HEK293 (cell line): ENCODE measurements around the gene DRC7.

Source experiments
- KLF10 ChIP-seq: fragments of 450-650 bp; IDR thresholded peaks from 2 replicates; pipeline ENCODE4 v1.5.1; 2018; ENCODE audit warnings: missing biosample characterization, mild to moderate bottlenecking, missing genetic modification characterization
- KLF16 ChIP-seq: fragments of 450-650 bp; formaldehyde crosslinking; IDR thresholded peaks from 2 replicates; pipeline ENCODE4 v1.5.1; 2017; ENCODE audit warnings: missing biosample characterization, missing genetic modification characterization
- KLF7 ChIP-seq: fragments of 450-650 bp; formaldehyde crosslinking; IDR thresholded peaks from 2 replicates; pipeline ENCODE4 v1.5.1; 2016; ENCODE audit warnings: missing biosample characterization, missing genetic modification characterization, borderline replicate concordance
- OSR2 ChIP-seq: fragments of 450-650 bp; formaldehyde crosslinking; IDR thresholded peaks from 2 replicates; pipeline ENCODE4 v1.5.1; 2016; ENCODE audit warnings: missing biosample characterization, missing genetic modification characterization
- OVOL3 ChIP-seq: fragments of 450-650 bp; formaldehyde crosslinking; IDR thresholded peaks from 2 replicates; pipeline ENCODE4 v1.5.1; 2016; ENCODE audit warnings: missing biosample characterization, missing genetic modification characterization
- PRDM1 ChIP-seq: fragments of 450-650 bp; formaldehyde crosslinking; IDR thresholded peaks from 2 replicates; pipeline ENCODE4; 2016; ENCODE audit warnings: missing biosample characterization, missing genetic modification characterization
- SCRT2 ChIP-seq: fragments of 450-650 bp; formaldehyde crosslinking; IDR thresholded peaks from 2 replicates; pipeline ENCODE4 v1.5.1; 2016; ENCODE audit warnings: missing biosample characterization, missing genetic modification characterization
- SP7 ChIP-seq: fragments of 450-650 bp; formaldehyde crosslinking; IDR thresholded peaks from 2 replicates; pipeline ENCODE4 v1.5.1; 2016; ENCODE audit warnings: missing biosample characterization, missing genetic modification characterization
- ZBTB17 ChIP-seq: fragments of 450-650 bp; formaldehyde crosslinking; IDR thresholded peaks from 2 replicates; pipeline ENCODE4 v1.5.1; 2016; ENCODE audit warnings: missing biosample characterization, missing genetic modification characterization
- ZBTB20 ChIP-seq: fragments of 450-650 bp; formaldehyde crosslinking; IDR thresholded peaks from 2 replicates; pipeline ENCODE4 v1.5.1; 2016; ENCODE audit warnings: missing biosample characterization, missing genetic modification characterization
- ZBTB21 ChIP-seq: fragments of 450-650 bp; formaldehyde crosslinking; IDR thresholded peaks from 2 replicates; pipeline ENCODE4 v1.5.1; 2017; ENCODE audit warnings: missing biosample characterization, missing genetic modification characterization
- ZNF133 ChIP-seq: fragments of 450-650 bp; formaldehyde crosslinking; IDR thresholded peaks from 2 replicates; pipeline ENCODE4 v1.5.1; 2016; ENCODE audit warnings: missing biosample characterization, missing genetic modification characterization
- ZNF24 ChIP-seq: fragments of 450-650 bp; formaldehyde crosslinking; IDR thresholded peaks from 2 replicates; pipeline ENCODE4 v1.5.1; 2016; ENCODE audit warnings: missing biosample characterization, missing genetic modification characterization
- ZNF335 ChIP-seq: fragments of 450-650 bp; formaldehyde crosslinking; conservative IDR thresholded peaks from 2 replicates; pipeline ENCODE4 v1.5.1; 2016; ENCODE audit warnings: missing biosample characterization, missing genetic modification characterization
- ZNF48 ChIP-seq: fragments of 450-650 bp; formaldehyde crosslinking; IDR thresholded peaks from 2 replicates; pipeline ENCODE4 v1.5.1; 2016; ENCODE audit warnings: missing biosample characterization, missing genetic modification characterization
- ZNF501 ChIP-seq: fragments of 450-650 bp; formaldehyde crosslinking; IDR thresholded peaks from 2 replicates; pipeline ENCODE4 v1.5.1; 2016; ENCODE audit warnings: missing biosample characterization, missing genetic modification characterization
- ZNF600 ChIP-seq: fragments of 450-650 bp; formaldehyde crosslinking; IDR thresholded peaks from 2 replicates; pipeline ENCODE4 v1.5.1; 2016; ENCODE audit warnings: missing biosample characterization, missing genetic modification characterization
- ZNF629 ChIP-seq: fragments of 450-650 bp; formaldehyde crosslinking; IDR thresholded peaks from 2 replicates; pipeline ENCODE4 v1.5.1; 2017; ENCODE audit warnings: missing biosample characterization, missing genetic modification characterization
- ZNF660 ChIP-seq: fragments of 450-650 bp; IDR thresholded peaks from 2 replicates; pipeline ENCODE4 v1.5.1; 2018; ENCODE audit warnings: missing biosample characterization, mild to moderate bottlenecking, missing genetic modification characterization
- ZNF664 ChIP-seq: fragments of 450-650 bp; formaldehyde crosslinking; IDR thresholded peaks from 2 replicates; pipeline ENCODE4 v1.5.1; 2016; ENCODE audit warnings: missing biosample characterization, missing genetic modification characterization
- TF ChIP-seq, protein P1 (sequence below): fragments of 450-650 bp; formaldehyde crosslinking; IDR thresholded peaks from 2 replicates; pipeline ENCODE4 v1.5.1; 2016; ENCODE audit warnings: missing biosample characterization, missing genetic modification characterization, borderline replicate concordance
- TF ChIP-seq, protein P2 (sequence below): fragments of 450-650 bp; formaldehyde crosslinking; IDR thresholded peaks from 2 replicates; pipeline ENCODE4 v1.5.1; 2017; ENCODE audit warnings: missing biosample characterization, missing genetic modification characterization
- TF ChIP-seq, protein P3 (sequence below): fragments of 450-650 bp; formaldehyde crosslinking; IDR thresholded peaks from 2 replicates; pipeline ENCODE4 v1.5.1; 2016; ENCODE audit warnings: missing biosample characterization, missing genetic modification characterization, low read depth
- TF ChIP-seq, protein P4 (sequence below): fragments of 450-650 bp; formaldehyde crosslinking; IDR thresholded peaks from 2 replicates; pipeline ENCODE4 v1.5.1; 2016; ENCODE audit warnings: missing biosample characterization, missing genetic modification characterization
- TF ChIP-seq, protein P5 (sequence below): fragments of 450-650 bp; formaldehyde crosslinking; IDR thresholded peaks from 2 replicates; pipeline ENCODE4 v1.5.1; 2016; ENCODE audit warnings: missing biosample characterization, missing genetic modification characterization
- TF ChIP-seq, protein P6 (sequence below): fragments of 450-650 bp; formaldehyde crosslinking; IDR thresholded peaks from 2 replicates; pipeline ENCODE4 v1.5.1; 2016; ENCODE audit warnings: missing biosample characterization, missing genetic modification characterization

DRC7 gene

DNA sequence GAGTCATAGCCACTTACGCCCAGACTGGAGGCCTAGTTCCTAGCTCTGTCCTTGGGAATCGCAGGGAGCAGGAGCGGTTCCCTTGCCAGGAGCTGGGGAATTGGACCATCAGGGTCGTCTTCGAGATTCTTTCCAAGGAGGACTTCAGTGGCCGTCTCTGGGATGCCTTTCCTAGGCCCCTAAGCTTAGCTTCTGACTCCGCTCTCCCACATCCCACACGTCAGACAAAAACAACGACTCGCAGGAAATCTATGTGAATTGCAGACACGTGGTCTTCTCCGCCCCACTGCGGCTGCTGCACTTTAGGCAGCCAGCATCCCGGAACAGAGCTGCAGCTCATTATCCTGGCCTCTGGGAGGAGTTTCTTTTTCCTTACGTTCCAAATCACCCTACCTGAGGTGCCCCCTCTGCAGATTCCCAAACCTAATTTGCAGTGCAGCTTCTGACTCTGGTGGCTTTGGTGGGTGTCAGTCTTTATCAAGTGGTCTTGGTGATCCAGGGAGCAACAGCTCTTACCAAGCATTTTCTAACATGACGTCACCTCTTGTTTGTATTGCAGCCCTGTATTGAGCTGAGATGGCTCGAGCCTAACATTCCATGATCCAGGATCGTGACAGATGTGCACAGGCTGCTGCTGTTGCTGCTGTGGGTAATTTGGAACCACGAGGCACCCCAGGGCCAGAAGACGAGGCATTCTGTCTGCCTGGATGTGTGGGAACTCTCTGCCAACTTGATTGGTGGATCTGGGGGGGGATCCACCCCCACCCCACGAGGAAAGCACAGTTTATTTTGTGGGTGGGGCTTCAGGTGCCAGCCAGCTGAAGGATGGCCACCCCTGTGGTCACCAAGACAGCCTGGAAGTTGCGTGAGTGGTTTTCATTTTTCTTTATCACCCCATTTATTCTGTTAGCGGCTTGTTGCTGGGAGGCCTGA lies 42.1 kb downstream of the DRC7 start (continued):
- TF ChIP-seq, protein P1, sequence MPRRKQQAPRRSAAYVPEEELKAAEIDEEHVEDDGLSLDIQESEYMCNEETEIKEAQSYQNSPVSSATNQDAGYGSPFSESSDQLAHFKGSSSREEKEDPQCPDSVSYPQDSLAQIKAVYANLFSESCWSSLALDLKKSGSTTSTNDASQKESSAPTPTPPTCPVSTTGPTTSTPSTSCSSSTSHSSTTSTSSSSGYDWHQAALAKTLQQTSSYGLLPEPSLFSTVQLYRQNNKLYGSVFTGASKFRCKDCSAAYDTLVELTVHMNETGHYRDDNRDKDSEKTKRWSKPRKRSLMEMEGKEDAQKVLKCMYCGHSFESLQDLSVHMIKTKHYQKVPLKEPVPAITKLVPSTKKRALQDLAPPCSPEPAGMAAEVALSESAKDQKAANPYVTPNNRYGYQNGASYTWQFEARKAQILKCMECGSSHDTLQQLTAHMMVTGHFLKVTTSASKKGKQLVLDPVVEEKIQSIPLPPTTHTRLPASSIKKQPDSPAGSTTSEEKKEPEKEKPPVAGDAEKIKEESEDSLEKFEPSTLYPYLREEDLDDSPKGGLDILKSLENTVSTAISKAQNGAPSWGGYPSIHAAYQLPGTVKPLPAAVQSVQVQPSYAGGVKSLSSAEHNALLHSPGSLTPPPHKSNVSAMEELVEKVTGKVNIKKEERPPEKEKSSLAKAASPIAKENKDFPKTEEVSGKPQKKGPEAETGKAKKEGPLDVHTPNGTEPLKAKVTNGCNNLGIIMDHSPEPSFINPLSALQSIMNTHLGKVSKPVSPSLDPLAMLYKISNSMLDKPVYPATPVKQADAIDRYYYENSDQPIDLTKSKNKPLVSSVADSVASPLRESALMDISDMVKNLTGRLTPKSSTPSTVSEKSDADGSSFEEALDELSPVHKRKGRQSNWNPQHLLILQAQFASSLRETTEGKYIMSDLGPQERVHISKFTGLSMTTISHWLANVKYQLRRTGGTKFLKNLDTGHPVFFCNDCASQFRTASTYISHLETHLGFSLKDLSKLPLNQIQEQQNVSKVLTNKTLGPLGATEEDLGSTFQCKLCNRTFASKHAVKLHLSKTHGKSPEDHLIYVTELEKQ (tag by site-specific recombination), result 0 out of 2 replicates have a peak, but pooled peaks have one; percentile 32
- TF ChIP-seq ZNF660 (peak; percentile 67; the same call in 1 of the 2 replicates), ZNF501 (tag by site-specific recombination) (no peak), OVOL3 (tag by site-specific recombination) (no peak), SCRT2 (tag by site-specific recombination) (peak; percentile 93), SP7 (peak; percentile 55), PRDM1 (no peak), ZNF48 (no peak), ZBTB17 (tag by site-specific recombination) (peak; percentile 84), ZNF335 (tag by site-specific recombination) (peak; percentile 55), ZNF629 (tag by site-specific recombination) (peak; percentile 92), ZNF24 (peak; percentile 49), OSR2 (tag by site-specific recombination) (no peak), KLF16 (0 out of 2 replicates have a peak, but pooled peaks have one; percentile 18), KLF7 (tag by site-specific recombination) (0 out of 2 replicates have a peak, but pooled peaks have one; percentile 12), ZNF600 (tag by site-specific recombination) (peak; percentile 50), ZBTB21 (peak; percentile 93), ZNF133 (tag by site-specific recombination) (no peak), KLF10 (tag by site-specific recombination) (peak; percentile 30; the same call in 1 of the 2 replicates), ZNF664 (tag by site-specific recombination) (no peak), ZBTB20 (tag by site-specific recombination) (0 out of 2 replicates have a peak, but pooled peaks have one; percentile 32)
- TF ChIP-seq, protein P2, sequence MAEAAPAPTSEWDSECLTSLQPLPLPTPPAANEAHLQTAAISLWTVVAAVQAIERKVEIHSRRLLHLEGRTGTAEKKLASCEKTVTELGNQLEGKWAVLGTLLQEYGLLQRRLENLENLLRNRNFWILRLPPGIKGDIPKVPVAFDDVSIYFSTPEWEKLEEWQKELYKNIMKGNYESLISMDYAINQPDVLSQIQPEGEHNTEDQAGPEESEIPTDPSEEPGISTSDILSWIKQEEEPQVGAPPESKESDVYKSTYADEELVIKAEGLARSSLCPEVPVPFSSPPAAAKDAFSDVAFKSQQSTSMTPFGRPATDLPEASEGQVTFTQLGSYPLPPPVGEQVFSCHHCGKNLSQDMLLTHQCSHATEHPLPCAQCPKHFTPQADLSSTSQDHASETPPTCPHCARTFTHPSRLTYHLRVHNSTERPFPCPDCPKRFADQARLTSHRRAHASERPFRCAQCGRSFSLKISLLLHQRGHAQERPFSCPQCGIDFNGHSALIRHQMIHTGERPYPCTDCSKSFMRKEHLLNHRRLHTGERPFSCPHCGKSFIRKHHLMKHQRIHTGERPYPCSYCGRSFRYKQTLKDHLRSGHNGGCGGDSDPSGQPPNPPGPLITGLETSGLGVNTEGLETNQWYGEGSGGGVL (tag by site-specific recombination), result peak; percentile 48; the same call in 1 of the 2 replicates
- TF ChIP-seq, protein P3, sequence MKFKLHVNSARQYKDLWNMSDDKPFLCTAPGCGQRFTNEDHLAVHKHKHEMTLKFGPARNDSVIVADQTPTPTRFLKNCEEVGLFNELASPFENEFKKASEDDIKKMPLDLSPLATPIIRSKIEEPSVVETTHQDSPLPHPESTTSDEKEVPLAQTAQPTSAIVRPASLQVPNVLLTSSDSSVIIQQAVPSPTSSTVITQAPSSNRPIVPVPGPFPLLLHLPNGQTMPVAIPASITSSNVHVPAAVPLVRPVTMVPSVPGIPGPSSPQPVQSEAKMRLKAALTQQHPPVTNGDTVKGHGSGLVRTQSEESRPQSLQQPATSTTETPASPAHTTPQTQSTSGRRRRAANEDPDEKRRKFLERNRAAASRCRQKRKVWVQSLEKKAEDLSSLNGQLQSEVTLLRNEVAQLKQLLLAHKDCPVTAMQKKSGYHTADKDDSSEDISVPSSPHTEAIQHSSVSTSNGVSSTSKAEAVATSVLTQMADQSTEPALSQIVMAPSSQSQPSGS (tag by site-specific recombination), result peak; percentile 98
- TF ChIP-seq, protein P4, sequence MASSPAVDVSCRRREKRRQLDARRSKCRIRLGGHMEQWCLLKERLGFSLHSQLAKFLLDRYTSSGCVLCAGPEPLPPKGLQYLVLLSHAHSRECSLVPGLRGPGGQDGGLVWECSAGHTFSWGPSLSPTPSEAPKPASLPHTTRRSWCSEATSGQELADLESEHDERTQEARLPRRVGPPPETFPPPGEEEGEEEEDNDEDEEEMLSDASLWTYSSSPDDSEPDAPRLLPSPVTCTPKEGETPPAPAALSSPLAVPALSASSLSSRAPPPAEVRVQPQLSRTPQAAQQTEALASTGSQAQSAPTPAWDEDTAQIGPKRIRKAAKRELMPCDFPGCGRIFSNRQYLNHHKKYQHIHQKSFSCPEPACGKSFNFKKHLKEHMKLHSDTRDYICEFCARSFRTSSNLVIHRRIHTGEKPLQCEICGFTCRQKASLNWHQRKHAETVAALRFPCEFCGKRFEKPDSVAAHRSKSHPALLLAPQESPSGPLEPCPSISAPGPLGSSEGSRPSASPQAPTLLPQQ (tag by site-specific recombination), result peak; percentile 25; the same call in 1 of the 2 replicates
- TF ChIP-seq, protein P5, sequence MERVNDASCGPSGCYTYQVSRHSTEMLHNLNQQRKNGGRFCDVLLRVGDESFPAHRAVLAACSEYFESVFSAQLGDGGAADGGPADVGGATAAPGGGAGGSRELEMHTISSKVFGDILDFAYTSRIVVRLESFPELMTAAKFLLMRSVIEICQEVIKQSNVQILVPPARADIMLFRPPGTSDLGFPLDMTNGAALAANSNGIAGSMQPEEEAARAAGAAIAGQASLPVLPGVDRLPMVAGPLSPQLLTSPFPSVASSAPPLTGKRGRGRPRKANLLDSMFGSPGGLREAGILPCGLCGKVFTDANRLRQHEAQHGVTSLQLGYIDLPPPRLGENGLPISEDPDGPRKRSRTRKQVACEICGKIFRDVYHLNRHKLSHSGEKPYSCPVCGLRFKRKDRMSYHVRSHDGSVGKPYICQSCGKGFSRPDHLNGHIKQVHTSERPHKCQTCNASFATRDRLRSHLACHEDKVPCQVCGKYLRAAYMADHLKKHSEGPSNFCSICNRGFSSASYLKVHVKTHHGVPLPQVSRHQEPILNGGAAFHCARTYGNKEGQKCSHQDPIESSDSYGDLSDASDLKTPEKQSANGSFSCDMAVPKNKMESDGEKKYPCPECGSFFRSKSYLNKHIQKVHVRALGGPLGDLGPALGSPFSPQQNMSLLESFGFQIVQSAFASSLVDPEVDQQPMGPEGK (tag by site-specific recombination), result peak; percentile 52
- TF ChIP-seq, protein P6, sequence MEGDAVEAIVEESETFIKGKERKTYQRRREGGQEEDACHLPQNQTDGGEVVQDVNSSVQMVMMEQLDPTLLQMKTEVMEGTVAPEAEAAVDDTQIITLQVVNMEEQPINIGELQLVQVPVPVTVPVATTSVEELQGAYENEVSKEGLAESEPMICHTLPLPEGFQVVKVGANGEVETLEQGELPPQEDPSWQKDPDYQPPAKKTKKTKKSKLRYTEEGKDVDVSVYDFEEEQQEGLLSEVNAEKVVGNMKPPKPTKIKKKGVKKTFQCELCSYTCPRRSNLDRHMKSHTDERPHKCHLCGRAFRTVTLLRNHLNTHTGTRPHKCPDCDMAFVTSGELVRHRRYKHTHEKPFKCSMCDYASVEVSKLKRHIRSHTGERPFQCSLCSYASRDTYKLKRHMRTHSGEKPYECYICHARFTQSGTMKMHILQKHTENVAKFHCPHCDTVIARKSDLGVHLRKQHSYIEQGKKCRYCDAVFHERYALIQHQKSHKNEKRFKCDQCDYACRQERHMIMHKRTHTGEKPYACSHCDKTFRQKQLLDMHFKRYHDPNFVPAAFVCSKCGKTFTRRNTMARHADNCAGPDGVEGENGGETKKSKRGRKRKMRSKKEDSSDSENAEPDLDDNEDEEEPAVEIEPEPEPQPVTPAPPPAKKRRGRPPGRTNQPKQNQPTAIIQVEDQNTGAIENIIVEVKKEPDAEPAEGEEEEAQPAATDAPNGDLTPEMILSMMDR (tag by site-specific recombination), result peak; percentile 49
